A673 (cell line): ENCODE measurements around the gene CBX2.

Experiments used
- CTCF ChIP-seq: fragments of 300-800, 200-600 bp; sonication (generic); conservative IDR thresholded peaks from 2 replicates; pipeline ENCODE4 v1.5.1; 2017; ENCODE audit warnings: low read depth, mild to moderate bottlenecking, antibody characterized with exemption, low read length, moderate library complexity, mixed read lengths
- EZH2 ChIP-seq: fragments of 200-600 bp; sonication (generic); IDR thresholded peaks from 2 replicates; pipeline ENCODE4 v1.6.1; 2017; ENCODE audit warnings: borderline replicate concordance, low read depth, mild to moderate bottlenecking, mixed read lengths, antibody characterized with exemption, low read length; ENCODE audit not compliant: poor library complexity, severe bottlenecking

- TF ChIP-seq CTCF: no peak
- no peak for TF ChIP-seq EZH2
Observed at GRCh38 chr17:79729761-79730160, 48.2 kb upstream of the CBX2 start.
